Stimulated activated memory B cell treated with anti-CD40 and anti-IgM and Interleukin-4, amounts not matched to agents 10 μg/mL and 1 μg/mL and 100 μg/mL, for 72 hours (primary cell): ENCODE results near the gene ACACA.
"Not testable (repeated sequence)": the region's sequence is repeated elsewhere in the genome, so short reads cannot be mapped to it uniquely, and the experiment has no call there.

ENCODE experiments used
- ATAC-seq: fragments of 150-1000 bp; cut with Tn5 transposase; 2 replicates; pipeline ENCODE4 v1.10.0; 2021
- H3K27ac Mint-ChIP-seq: one replicate; pipeline ENCODE4 v1.8.0; 2022; ENCODE audit warnings: mild to moderate bottlenecking, mixed read lengths
- H3K27me3 Mint-ChIP-seq: one replicate; pipeline ENCODE4 v1.8.0; 2022; ENCODE audit warnings: mixed read lengths
- H3K36me3 Mint-ChIP-seq: one replicate; pipeline ENCODE4 v1.8.0; 2022; ENCODE audit warnings: mixed read lengths
- H3K4me1 Mint-ChIP-seq: one replicate; pipeline ENCODE4 v1.8.0; 2022; ENCODE audit warnings: mixed read lengths
- H3K4me3 Mint-ChIP-seq: one replicate; pipeline ENCODE4 v1.8.0; 2022; ENCODE audit warnings: mild to moderate bottlenecking, moderate library complexity, mixed read lengths
- H3K9me3 Mint-ChIP-seq: one replicate; pipeline ENCODE4 v1.8.0; 2022; ENCODE audit warnings: mixed read lengths

ACACA gene

DNA sequence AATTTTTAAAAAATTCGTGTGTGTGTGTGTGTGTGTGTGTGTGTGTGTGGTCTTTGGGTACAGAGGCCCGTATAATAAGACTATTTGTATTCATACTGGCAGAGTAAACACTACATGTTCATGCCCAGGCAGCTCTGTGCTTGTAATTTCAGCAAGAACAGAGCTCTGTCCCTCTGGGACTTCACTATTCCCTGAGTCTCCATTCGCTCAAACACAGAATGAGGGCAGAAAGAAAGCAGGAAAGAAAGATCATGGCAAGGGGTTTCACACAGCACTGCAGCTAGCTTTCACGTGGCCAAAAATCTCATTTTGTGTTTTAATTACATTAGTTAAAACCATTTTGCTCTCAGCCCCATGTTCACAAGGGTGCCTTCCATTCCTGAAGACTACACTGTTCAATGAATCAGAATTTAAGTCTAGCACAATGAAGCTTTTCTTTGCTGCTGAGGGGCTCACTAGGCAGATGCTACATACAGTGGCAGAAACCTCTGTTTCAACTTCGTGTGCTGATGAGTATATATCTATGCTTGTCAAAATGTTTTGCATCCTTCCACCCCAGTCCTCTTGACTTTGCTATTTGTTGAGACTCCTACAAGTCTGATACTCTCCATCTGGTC, 229.3 kb downstream of the ACACA start:
- Mint-ChIP-seq H3K4me3 (no peak overlapping the region), H3K36me3 (peaks cover 46% of the 10 kb centered on the region), H3K27me3 (no peaks in the 10 kb centered on the region)

DNA sequence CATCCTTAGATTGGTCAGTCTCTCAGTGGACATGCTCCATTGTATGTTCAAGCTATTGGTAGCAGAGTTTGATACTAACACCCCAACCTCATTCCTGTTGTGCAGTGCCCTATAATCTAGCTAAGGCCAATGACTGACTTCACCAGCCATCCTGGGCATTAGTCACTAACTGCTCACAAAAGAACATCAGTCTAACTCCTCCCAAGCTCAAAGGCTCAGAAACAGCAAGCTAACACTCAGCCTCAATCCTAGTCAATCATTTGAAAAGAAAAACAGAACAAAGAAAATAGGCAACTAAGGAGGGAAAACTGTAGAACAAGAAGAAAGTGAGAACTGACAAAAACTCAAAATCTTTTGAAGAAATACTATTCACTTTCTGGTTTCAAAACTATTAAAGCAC, 229.9 kb downstream of the ACACA start:
- Mint-ChIP-seq H3K9me3 (no peaks in the 10 kb centered on the region), H3K27ac (no peak overlapping the region), H3K36me3 (peaks cover 46% of the 10 kb centered on the region), H3K27me3 (no peaks in the 10 kb centered on the region), H3K4me1 (no peaks in the 10 kb centered on the region), H3K4me3 (no peak overlapping the region)
- ATAC-seq: no peak

More for the DNA sequence above, 229.3 kb downstream of the ACACA start:
- H3K9me3 Mint-ChIP-seq: no peaks in the 10 kb centered on the region
- H3K27ac Mint-ChIP-seq: no peak overlapping the region
- no peaks in the 10 kb centered on the region for H3K4me1 Mint-ChIP-seq
- no peak for ATAC-seq

- no peak for ATAC-seq
- no peak overlapping the region for H3K27ac Mint-ChIP-seq
- peaks cover 39% of the 10 kb centered on the region for H3K36me3 Mint-ChIP-seq
Measured at GRCh38 chr17:37174205-37174604, 232.4 kb downstream of the ACACA start.

DNA sequence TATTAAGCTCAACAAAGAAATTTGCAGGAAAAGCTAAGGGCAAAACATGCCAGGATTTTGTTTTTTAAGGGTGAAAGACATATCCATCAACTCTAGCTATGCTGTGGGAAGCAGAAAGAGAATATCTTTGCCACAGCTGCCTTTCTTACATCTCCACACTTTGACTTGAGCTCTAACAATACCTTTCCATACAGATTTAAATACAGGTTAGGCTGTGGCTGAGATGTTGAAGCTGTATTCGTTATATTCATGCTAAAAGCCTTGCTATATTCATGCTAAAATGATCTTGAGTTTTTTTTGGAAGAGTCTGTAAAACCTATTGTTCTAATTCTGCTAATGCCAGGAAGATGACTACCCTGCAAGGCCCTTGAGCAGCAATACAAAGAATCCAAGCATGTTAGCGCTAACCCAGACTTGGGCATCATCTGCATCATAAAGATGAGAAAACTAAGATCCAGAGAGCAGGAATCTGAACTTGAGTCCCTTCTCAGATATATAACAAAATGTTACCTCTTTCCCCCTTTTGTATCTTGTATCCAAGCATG, 235.7 kb downstream of the ACACA start:
- Mint-ChIP-seq H3K36me3 (peaks cover 8% of the 10 kb centered on the region), H3K27ac (no peak overlapping the region), H3K27me3 (no peaks in the 10 kb centered on the region), H3K9me3 (no peaks in the 10 kb centered on the region), H3K4me3 (no peak overlapping the region), H3K4me1 (no peaks in the 10 kb centered on the region)
- ATAC-seq: no peak

More at GRCh38 chr17:37174205-37174604, 232.4 kb downstream of the ACACA start:
- no peaks in the 10 kb centered on the region for H3K4me1 Mint-ChIP-seq
- no peak overlapping the region for H3K4me3 Mint-ChIP-seq
- H3K27me3 Mint-ChIP-seq: no peaks in the 10 kb centered on the region
- H3K9me3 Mint-ChIP-seq: no peaks in the 10 kb centered on the region

DNA sequence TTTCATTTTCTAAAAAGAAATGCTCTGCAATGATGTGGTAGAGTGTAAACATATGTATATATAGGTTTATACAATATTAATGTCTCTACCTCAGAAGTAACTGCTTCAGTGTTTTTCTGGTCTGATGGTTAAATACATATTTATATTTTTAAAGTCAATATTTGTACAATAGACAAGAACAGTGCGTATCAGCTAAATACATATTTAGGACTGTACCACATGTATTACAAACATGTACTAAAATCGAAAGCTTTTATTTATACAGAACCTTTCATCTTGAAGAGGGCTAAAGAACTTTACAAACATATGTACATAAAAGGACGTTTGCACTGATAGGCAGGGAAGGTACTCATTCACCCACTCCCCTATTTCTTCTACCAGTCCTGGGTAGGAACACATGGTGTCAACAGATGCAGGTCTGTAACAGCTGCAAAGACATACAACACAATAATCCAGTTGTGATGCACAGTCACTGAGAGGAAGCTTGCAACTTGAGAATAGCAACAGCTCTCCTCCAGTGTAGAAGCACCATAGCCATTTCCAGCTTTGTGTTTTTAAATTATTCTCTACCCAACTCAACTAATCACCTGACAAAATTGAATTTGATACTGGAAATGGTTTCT, 237.8 kb downstream of the ACACA start:
- H3K36me3 Mint-ChIP-seq: peaks cover 13% of the 10 kb centered on the region
- no peak overlapping the region for H3K27ac Mint-ChIP-seq
- H3K4me3 Mint-ChIP-seq: no peak overlapping the region
- no peaks in the 10 kb centered on the region for H3K27me3 Mint-ChIP-seq
- no peak for ATAC-seq
- H3K9me3 Mint-ChIP-seq: no peaks in the 10 kb centered on the region
- no peaks in the 10 kb centered on the region for H3K4me1 Mint-ChIP-seq

- Mint-ChIP-seq H3K27ac (no peak overlapping the region), H3K4me3 (no peak overlapping the region), H3K4me1 (no peaks in the 10 kb centered on the region), H3K27me3 (no peaks in the 10 kb centered on the region), H3K36me3 (peaks cover 23% of the 10 kb centered on the region), H3K9me3 (no peaks in the 10 kb centered on the region)
- no peak for ATAC-seq
Measured at GRCh38 chr17:37167756-37168155, 238.9 kb downstream of the ACACA start.

- ATAC-seq: no peak
- Mint-ChIP-seq H3K36me3 (peaks cover 41% of the 10 kb centered on the region), H3K4me3 (no peak overlapping the region), H3K27ac (no peak overlapping the region), H3K9me3 (no peaks in the 10 kb centered on the region), H3K27me3 (no peaks in the 10 kb centered on the region), H3K4me1 (no peaks in the 10 kb centered on the region)
Measured at GRCh38 chr17:37164057-37164456, 242.6 kb downstream of the ACACA start.

DNA sequence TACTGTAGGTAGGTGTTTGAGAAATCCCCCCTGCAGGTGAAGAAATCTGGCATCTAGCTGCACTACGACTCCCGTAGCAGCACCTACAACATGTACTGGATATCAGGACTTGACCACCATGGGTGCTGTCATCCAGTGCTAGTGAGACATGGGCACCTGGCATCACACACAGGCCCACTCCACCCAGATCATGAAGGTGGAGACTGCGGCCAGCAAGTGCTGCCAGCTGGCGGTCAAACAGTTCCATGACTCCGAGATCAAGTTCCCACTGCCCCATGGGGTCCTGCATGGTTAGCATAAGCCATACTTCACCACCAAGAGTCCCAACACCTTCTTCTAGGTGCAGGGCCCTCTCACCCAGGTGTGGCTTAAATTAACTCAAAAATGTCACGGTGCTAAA, 243.8 kb downstream of the ACACA start:
- no peak overlapping the region for H3K4me3 Mint-ChIP-seq
- no peak overlapping the region for H3K27ac Mint-ChIP-seq
- no peaks in the 10 kb centered on the region for H3K9me3 Mint-ChIP-seq
- H3K36me3 Mint-ChIP-seq: peaks cover 48% of the 10 kb centered on the region
- no peak for ATAC-seq
- no peaks in the 10 kb centered on the region for H3K4me1 Mint-ChIP-seq
- H3K27me3 Mint-ChIP-seq: no peaks in the 10 kb centered on the region

DNA sequence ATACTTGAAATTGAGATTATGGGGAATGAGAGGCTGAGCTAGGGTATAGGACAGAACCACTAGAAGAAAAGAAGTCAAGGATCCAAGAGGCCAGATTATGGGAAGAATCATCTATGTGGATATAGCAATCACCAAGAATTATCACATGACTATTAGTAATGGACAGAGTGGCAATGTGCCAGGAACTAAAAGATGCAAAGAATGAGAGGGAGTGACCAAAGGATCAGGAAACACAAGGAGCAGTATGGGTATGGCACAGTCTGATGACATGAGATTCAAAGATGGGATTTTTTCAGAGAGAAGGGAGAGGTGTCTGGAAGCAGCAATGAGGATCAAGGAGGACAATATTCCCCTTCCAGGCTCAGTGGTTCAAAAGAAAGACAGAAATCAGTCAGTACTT, 245.7 kb downstream of the ACACA start:
- Mint-ChIP-seq H3K36me3 (peaks cover 58% of the 10 kb centered on the region), H3K4me1 (no peaks in the 10 kb centered on the region), H3K4me3 (no peak overlapping the region), H3K27ac (no peak overlapping the region), H3K9me3 (no peaks in the 10 kb centered on the region), H3K27me3 (no peaks in the 10 kb centered on the region)
- no peak for ATAC-seq

- Mint-ChIP-seq H3K36me3 (peaks cover 46% of the 10 kb centered on the region), H3K27me3 (no peaks in the 10 kb centered on the region), H3K27ac (no peak overlapping the region), H3K9me3 (no peaks in the 10 kb centered on the region), H3K4me1 (no peaks in the 10 kb centered on the region), H3K4me3 (no peak overlapping the region)
- no peak for ATAC-seq
Measured at GRCh38 chr17:37158290-37158689, 248.3 kb downstream of the ACACA start.

GRCh38 chr17:37148156-37148555, 258.5 kb downstream of the ACACA start:
- ATAC-seq: no peak
- H3K9me3 Mint-ChIP-seq: no peaks in the 10 kb centered on the region
- H3K4me1 Mint-ChIP-seq: peaks cover 14% of the 10 kb centered on the region
- no peak overlapping the region for H3K4me3 Mint-ChIP-seq
- H3K27ac Mint-ChIP-seq: no peak overlapping the region
- H3K27me3 Mint-ChIP-seq: no peaks in the 10 kb centered on the region
- peaks cover 48% of the 10 kb centered on the region for H3K36me3 Mint-ChIP-seq

DNA sequence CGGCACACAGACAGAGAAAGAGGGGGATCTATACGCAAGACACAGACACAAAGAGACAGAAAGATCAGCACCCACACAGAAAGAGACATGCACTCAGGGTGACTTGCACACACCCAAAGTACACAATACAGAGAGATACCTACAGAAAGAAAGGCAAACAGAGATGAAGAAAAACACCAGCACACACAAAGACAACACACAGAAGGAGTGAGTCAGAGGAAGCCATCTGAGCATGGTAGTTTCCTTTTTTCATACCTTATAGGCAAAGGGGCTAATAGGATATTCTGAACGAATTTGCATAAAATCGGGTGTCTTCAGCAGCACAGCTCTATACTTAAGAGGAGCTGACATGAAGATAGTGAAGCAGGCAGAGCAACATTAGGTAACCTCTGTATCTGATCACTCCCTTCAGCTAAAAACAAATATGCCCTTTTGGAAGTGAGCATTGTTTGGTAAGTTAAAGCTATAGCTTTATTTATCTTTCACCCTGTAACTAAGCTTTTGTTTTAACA, 259.3 kb downstream of the ACACA start:
- Mint-ChIP-seq H3K4me3 (peak overlapping the region; percentile 65), H3K4me1 (peaks cover 14% of the 10 kb centered on the region), H3K27ac (peak overlapping the region; percentile 10), H3K9me3 (no peaks in the 10 kb centered on the region), H3K27me3 (no peaks in the 10 kb centered on the region), H3K36me3 (peaks cover 40% of the 10 kb centered on the region)
- peak; percentile 92 for ATAC-seq

DNA sequence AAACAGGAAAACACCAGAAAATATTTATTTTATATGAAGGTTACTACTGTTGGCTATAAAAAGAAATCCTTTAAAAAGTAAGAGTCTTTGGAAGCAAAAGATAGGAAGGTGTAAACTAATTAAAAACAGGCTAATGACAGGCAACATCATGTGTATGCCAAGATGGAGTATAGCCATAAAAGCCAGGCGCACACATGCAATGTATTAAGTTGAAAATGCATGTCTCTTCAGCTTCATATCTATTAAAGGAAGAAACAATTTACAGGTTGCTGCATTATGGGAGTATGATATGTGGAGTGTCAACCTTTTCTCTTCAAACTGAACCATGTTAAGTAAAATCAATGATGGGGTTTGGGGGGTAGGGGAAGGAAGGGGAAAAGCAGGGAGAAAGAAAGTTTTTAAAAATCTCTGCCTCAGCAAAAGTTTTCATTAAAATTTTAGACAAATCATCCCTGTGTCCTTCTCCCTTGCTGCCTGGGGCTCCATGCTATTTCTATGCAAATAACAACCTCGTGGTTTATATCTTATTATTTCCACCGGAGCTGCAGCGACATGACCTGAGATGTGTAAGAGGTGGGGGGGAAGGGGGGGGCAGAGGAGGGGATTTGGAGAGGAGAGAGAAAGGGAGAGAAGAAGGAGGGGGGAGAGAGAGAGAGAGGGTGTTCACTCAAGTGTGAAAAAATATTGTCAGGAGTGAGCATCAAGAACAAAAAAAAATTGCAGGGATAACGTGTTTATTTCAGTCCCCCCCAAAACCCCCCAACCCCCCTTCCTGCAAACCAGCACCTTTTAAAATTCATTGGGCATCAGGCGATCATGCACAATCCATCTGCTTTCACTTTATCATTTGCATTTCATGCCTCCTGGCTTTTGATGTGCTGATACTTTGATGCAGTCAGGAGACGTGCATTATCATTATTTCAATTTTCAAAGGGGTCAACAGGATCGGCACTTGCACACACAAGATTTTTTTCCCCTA, 260.3 kb downstream of the ACACA start:
- Mint-ChIP-seq H3K27me3 (no peaks in the 10 kb centered on the region), H3K27ac (peak overlapping the region; percentile 10), H3K9me3 (no peaks in the 10 kb centered on the region), H3K4me3 (peak overlapping the region; percentile 65), H3K36me3 (peaks cover 37% of the 10 kb centered on the region), H3K4me1 (peaks cover 14% of the 10 kb centered on the region)
- ATAC-seq: no peak

DNA sequence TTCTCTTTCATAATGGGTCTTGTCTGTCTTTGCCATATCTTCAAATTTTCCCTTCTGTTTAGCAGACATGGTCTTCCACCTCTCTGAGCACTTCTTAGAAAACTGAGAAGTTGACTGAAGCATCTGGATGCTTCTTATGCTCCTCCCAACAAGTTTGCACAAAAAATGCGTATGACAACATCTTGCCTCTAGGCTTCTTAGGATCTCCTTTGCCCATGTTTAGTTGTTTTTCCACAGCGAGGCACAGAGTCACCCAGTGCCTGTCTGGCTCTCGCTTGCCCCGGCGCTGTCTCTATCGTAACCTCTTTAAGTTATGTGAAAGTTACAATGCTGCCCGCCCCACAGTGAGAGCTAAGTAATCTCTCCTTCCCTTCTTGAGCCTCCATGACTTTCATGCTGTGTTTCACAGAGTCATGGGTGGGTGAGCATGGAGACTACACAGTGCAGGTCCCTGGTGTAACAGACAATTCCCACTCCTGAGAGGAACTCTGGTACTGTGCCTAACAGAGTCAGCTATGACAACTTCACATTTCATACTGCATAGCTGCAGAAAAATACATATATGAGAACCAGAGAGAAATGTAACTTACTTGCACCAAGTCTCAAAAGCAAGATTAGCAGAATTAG, 262.4 kb downstream of the ACACA start:
- H3K27me3 Mint-ChIP-seq: no peaks in the 10 kb centered on the region
- H3K27ac Mint-ChIP-seq: no peak overlapping the region
- H3K36me3 Mint-ChIP-seq: peaks cover 32% of the 10 kb centered on the region
- H3K4me3 Mint-ChIP-seq: no peak overlapping the region
- no peaks in the 10 kb centered on the region for H3K9me3 Mint-ChIP-seq
- H3K4me1 Mint-ChIP-seq: peaks cover 14% of the 10 kb centered on the region
- no peak for ATAC-seq

DNA sequence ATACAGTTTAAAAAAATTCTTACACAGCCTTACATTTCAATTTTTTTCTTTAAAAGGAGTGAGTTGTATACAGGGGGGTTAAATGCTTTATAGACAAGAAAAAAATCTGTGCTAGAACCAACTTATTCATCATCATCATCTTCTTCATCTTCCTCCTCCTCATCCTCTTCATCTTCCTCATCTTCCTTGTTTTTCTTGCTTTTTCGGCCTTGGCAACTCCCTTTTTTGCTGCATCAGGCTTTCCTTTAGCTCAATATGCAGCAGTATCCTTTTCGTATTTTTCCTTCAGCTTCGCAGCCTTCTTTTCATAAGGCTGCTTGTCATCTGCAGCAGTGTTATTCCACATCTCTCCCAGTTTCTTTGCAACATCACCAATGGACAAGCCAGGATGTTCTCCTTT, 263.1 kb downstream of the ACACA start:
- H3K27me3 Mint-ChIP-seq: not testable (repeated sequence)
- peaks cover 14% of the 10 kb centered on the region for H3K4me1 Mint-ChIP-seq

More for the DNA sequence above, 263.1 kb downstream of the ACACA start:
- not testable (repeated sequence) for H3K27ac Mint-ChIP-seq, H3K9me3 Mint-ChIP-seq, H3K4me3 Mint-ChIP-seq, ATAC-seq
- peaks cover 34% of the 10 kb centered on the region for H3K36me3 Mint-ChIP-seq
